M059J (cell line): ENCODE results near the gene DNLZ. TPM values are rescaled to one million over a fixed set of nuclear protein-coding genes. Genes with fewer than 3 reads are reported as not detected.
"Not testable (repeated sequence)": the region's sequence is repeated elsewhere in the genome, so short reads cannot be mapped to it uniquely, and the experiment has no call there.

Experiments used
- DNase-seq: peaks from one replicate; pipeline ENCODE4 v3.0.0-alpha.2; 2012; ENCODE audit warnings: low read depth
- total RNA-seq: library from RNA; depleted of rRNA; stranded (reverse); fragments of >200 nt; shearing (Covaris generic); gene quantifications from 2 replicates; pipeline ENCODE4 v1.2.3, GENCODE V29; 2014; rRNA removed

The DNLZ gene
- total RNA-seq, result 35.9 and 56.6 TPM in 2 replicates

GRCh38 chr9:136363106-136363948 is at the start of gene DNLZ:
TSS of gene DNLZ (minus strand) at chr9:136363744. CDS start at chr9:136363714, 30 bp downstream.
- DNase-seq, result peak; percentile 91

DNA sequence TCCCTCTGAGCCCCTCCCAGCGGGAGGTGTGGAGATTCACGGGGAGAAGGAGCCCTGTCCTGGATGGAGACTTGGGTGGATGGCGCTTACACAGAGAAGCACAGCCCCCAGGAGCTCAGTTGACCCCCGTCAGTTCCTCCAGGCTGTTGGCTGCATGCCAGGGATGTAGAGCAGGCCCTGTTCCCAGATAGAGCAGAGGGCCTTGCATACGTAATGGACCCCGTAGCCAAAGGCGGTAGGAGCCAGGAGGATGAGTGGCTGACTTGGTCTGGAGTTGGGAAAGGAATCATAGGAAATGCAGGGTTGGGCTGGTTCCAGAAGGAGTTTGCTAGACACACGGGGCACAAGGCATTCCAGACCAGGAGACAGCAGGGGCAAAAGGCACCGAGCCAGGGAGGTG is 49.4 kb upstream of the DNLZ start:
- DNase-seq, result no peak

DNA sequence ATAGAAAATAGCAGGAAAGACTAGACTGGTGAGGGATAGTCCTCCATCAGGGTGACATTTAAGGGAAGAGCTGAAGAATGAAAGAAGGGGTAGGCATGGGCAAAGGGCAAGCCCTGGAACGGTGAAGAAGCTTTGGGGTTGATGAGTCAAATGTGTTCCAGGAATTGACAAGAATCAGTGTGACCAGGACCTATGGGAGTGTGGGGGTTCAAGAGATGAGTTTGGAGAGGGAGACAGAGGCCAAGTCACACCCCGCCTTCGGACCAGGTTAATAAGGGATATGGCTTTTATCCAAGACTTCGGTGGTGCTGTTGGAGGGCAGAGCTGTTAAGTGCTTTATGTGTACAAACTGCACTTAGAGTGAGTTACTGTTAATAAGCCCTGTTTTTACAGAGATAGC is 47.8 kb upstream of the DNLZ start:
- no peak for DNase-seq

GRCh38 chr9:136410500-136411287 is 47.1 kb upstream of the DNLZ start, which contains the start of the genes ENTR1 and PMPCA:
TSS of gene ENTR1 (minus strand) at chr9:136410614. CDS start at chr9:136410397, 217 bp downstream.
TSS of gene PMPCA (plus strand) at chr9:136410658. CDS start at chr9:136410669, 11 bp downstream.
- peak; percentile 87 for DNase-seq

DNA sequence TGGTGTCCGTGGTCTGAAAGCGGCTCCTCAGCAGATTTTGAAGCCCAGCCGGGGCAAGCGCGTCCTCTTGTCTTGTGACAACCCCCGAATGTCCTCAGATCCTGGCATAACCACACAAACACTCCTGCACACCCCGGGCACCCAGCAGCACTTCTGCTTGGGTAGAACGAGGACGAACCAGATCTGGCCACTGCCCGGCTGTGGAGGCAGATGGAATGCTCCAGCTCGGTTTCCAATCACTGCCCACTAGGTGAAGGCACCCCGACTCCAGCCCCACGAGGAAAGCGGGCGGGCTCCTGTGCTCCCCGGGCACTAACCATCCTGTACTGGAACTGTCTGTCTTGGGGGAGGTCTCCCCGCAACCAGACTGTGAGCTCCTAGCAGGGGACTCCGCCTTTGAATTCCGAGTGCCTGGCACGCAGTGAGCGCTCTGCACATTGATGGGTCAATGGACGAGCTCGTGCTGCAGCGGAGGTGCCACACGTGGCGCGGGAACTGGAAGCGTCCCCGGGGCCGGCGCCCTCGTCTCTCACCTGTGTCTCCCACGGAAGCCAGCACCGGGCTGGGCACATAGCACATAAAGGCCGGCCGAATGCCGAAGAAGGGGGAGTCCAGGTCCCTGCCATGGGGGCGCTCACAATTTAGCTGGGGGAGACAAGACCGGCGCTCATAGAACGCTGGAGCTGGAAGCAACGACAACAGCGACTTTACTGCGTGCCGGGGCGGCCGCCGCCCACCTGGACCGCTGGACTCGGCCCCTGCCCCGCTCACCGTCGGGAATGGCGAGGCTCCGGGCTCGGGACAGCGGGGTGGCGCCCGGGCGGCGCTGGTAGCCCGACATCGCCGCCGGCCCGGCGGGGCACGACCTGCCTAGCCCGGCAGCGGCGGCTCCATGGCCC is 46.3 kb upstream of the DNLZ start:
- peak; percentile 27 for DNase-seq

- DNase-seq, result no peak
Measured at GRCh38 chr9:136407911-136408310, 44.4 kb upstream of the DNLZ start.

DNA sequence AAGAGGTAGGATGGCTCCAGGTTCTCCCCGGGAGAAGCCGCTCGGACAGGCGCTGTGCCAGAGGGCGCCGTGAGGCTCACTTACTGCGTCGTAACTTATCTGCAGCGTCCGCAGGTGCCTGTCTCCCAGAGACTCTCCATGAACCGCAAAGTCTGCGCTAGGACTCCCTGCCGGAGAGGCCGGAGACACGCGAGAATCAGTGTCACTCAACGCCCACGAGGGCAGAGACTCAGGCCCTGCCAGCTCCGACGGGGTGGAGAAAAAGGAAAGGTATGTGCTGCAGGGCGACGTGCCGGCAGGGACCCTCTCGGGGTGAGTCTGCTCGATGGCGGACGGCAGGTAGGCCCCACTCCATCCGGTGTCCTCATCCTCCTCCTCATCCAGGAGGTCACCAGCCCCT is 43.5 kb upstream of the DNLZ start:
- not testable (repeated sequence) for DNase-seq

DNA sequence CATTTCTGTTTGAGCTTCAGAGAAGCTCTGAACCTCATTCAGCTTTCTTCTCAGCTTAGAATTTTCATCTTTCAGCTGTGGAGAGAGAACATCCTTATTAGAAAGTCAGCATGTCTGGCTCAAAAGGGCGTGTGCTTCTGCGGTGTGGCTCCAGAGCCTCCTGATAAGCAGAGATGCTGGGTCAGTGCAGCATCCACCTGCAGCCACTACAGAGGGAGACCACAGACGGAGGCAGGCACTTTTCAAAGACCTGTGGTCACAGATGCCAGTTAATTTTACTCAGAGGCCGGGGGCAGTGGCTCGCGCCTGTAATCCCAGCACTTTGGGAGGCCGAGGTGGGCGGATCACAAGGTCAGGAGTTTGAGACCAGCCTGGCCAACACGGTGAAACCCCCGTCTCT is 42.4 kb upstream of the DNLZ start:
- not testable (repeated sequence) for DNase-seq

- no peak for DNase-seq
Measured at GRCh38 chr9:136405481-136405880, 41.9 kb upstream of the DNLZ start.

GRCh38 chr9:136404801-136405136 is 41.2 kb upstream of the DNLZ start:
- no peak for DNase-seq

- no peak for DNase-seq
Measured at GRCh38 chr9:136403915-136404800, 40.6 kb upstream of the DNLZ start.

DNA sequence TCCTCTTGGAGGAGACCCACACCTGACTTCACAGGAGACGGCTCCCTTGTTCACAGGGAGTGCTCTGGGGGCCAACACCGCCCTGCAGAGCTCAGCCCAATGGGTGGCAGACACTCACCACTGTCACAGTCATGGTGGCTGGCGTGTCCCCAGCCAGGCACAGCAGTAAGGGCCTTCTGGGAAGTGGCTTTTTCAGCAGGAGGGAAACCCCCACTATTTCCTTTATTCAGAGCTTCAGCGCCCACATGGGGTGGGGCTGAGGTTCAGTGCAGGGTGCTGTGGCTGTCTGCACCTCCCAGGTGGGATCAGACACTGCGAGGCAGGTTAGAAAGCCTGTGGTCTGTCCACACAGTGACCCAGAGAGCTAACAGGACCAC is 40.0 kb upstream of the DNLZ start:
- DNase-seq, result no peak

GRCh38 chr9:136402067-136402466 is 38.5 kb upstream of the DNLZ start:
- DNase-seq, result no peak

DNA sequence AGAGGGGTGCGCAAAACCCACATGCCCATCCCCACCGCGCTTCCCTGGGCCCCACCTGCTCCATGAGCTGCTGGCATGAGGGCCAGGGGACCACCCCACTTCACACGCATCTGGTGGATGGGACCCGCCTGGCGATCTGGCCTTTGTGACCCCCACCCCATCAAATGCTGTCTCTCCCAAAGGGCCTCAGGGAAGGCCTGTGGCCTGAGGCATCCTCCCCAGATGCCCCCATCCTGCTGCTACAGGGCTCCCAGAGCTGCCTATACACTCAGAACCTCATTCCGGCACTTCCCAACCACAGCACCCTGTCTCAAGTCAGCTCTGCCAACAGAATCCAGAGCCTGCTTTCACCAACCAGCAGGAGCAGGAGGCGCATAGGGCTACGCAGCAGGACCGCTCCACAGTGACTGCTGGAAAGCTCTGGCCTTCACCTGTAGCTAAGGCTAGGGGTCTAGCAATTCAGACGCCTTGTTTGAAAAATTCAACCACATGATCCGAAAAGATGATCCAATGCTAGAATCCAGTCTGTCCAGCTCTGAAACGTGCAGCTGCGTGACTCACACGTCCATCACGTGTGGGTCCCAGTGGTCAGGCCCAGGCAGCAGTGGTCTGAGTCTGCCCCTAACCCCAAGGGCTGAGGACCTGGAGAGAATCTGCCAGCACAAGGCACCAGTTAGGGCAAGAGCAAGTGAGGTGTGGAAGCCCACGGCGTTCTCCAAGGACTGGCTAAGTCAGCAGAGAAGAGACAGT is 37.8 kb upstream of the DNLZ start:
- DNase-seq, result peak; percentile 39

DNA sequence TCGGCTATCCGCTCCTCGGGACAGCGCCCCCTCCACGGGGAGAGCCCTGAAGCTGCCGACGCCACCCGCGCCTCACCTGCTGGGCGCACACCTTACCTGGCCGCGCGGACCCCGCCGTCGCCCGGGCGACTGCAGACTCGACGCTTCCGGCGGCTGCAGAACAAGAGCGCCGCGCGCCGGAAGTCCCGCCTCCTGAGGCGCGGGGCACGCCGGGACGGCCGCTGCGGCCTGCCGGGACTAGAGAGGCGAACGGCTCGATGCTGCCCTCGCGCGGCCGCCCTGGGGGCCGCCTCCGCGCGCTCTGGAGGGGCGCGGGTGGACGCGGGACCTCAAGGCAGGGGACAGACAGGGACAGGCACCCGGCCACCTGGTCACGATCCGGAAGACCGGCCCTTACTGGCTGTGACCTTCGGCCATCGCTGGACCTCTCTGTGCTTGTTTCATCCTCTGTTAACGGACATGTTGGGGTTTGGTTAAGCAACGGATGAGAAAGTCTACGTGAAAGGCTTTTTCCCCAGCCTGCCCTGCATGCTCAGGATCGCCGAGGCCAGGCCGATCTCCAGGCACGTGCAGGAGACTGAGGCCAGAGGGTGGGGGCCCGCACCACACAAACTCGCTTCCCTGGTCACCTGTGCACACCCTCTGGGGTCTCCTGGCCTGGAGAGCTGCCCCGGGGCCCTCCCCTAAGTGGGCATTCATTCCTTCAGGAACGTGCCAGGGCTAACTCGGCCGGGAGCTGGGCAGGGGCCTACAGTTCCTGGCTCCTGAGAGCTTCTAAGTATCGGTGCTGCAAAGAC is 36.7 kb upstream of the DNLZ start, which contains the start of gene SNAPC4:
TSS of gene SNAPC4 (minus strand) at position 133 of the 797 bp plus-strand sequence. CDS start 1,742 bp downstream, outside the sequence.
- DNase-seq, result peak; percentile 85

DNA sequence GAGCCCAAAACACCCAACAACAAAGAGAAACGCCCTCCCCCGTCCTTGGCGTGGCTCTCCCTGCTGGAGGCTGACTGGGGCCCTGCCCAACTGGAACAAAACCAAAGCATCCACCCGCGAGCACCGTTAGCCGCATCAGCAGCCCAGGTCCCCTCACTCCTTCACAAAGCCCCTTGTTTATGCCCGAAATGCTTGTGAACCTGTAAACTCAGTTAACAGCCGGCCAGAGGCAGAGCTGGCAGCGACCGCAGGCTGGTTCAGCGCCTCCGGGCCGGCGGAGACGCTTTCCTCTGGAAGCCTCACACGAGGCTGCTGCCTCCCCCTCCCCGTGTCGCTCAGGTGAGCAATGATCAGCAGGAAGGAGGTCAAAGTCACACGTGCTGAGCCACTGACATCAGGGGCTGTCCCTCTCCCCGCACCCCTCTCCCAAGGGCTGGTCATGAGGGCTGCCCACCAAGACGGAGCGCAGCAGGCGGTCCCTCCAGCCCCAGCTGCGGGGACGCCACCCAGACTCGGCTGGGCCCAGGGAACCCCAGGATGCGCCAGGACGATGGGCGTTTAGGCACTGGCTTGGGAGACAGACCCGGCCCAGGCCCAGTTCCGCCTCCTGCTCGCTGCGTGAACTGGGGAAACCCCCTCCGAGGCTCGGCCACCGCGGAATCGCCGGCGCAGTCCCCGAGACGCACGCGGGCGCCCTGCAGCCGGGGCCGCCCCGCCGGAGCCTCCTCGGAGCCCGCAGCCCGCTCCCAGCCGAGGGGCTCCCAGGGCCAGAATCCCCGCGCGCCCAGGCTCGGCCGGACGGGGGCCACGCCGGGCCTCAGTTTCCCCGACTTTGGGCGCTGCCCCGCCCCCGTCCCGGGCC is 35.9 kb upstream of the DNLZ start:
- peak; percentile 20 for DNase-seq

DNA sequence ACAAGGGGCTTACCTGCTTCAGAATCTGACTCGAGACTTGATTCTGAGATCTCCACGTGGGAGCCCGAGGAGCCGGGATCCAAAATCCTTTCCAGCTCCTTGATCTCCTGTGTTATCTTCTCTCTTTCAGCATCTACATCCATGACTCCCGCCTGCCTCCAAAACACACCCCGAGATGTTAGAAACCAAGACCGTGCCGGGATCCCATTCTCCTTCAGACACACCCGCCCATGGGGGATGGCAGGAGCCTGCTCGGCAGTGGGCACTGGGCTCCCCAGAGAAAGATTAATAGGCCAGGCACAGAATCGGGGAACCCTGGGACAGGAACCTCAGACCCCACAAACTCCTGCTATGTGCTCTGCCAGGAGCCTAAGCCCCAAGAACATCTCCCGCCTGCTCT is 34.7 kb upstream of the DNLZ start:
- no peak for DNase-seq

- no peak for DNase-seq
Measured at GRCh38 chr9:136397643-136398042, 34.1 kb upstream of the DNLZ start.
